ENCODE results near the gene RBMS3. TPM values are rescaled to one million over a fixed set of nuclear protein-coding genes. Genes with fewer than 3 reads are reported as not detected.

Gene RBMS3
- total RNA-seq, 4 donors from 2014 or later, result 3.8 to 18.7 (median 14.6) TPM

- Histone ChIP-seq H3K4me1 (no peaks in the 10 kb centered on the region), H3K27me3 (no peaks in the 10 kb centered on the region), H3K36me3 (no peaks in the 10 kb centered on the region), H3K27ac (no peak overlapping the region), H3K9me3 (no peaks in the 10 kb centered on the region), H3K4me3 (no peak overlapping the region)
- DNase-seq, result no peak
- WGBS, 2 donors (ENCODE audit: low coverage in 1 of 2), result 56 to 60% methylated on average over 1 of the region's 1 CpG
- intact Hi-C loops (cut with DNase I; ENCODE audit: low total_unique reads), result no loop called here
- no peak for TF ChIP-seq POLR2A (IDR thresholded peaks at IDR 0.05)
- TF ChIP-seq POLR2AphosphoS5 (IDR thresholded peaks at IDR 0.05), result no peak
- no peak for TF ChIP-seq CTCF (IDR thresholded peaks at IDR 0.05)
- TF ChIP-seq EP300 (IDR thresholded peaks at IDR 0.05; ENCODE audit: low read depth), result no peak
- in situ Hi-C loops (cut with MboI; ENCODE audit: low pct_ligation_motif_present in 1 of 4, low pct_unique_long_range_greater_than_20kb in 1 of 4, low sequenced_read_pairs in 3 of 4), result no loop called here
These were observed 450.2 kb downstream of the RBMS3 start for GRCh38 chr3:29731050-29731449.

- Histone ChIP-seq H3K27me3 (no peaks in the 10 kb centered on the region), H3K9me3 (no peaks in the 10 kb centered on the region), H3K36me3 (no peaks in the 10 kb centered on the region), H3K4me1 (no peaks in the 10 kb centered on the region), H3K27ac (no peak overlapping the region), H3K4me3 (no peak overlapping the region)
- intact Hi-C loops (cut with DNase I; ENCODE audit: low total_unique reads), result no loop called here
- no peak for DNase-seq
- no peak for TF ChIP-seq EP300 (IDR thresholded peaks at IDR 0.05; ENCODE audit: low read depth)
- 82 to 86% methylated on average over 1 of the region's 1 CpG for WGBS, 2 donors (ENCODE audit: low coverage in 1 of 2)
- in situ Hi-C loops (cut with MboI; ENCODE audit: low pct_ligation_motif_present in 1 of 4, low pct_unique_long_range_greater_than_20kb in 1 of 4, low sequenced_read_pairs in 3 of 4), result no loop called here
These were observed 460.4 kb downstream of the RBMS3 start for GRCh38 chr3:29741231-29741630.

- no peaks in the 10 kb centered on the region for H3K27me3 ChIP-seq
- H3K4me1 ChIP-seq, result no peaks in the 10 kb centered on the region
- no peak overlapping the region for H3K27ac ChIP-seq
- H3K36me3 ChIP-seq, result no peaks in the 10 kb centered on the region
- no peak for TF ChIP-seq POLR2A (IDR thresholded peaks at IDR 0.05)
- TF ChIP-seq POLR2AphosphoS5 (IDR thresholded peaks at IDR 0.05), result no peak
- no peak for TF ChIP-seq CTCF (IDR thresholded peaks at IDR 0.05)
- WGBS, 2 donors (ENCODE audit: low coverage in 1 of 2), result 73 to 79% methylated on average over 4 of the region's 4 CpGs
- intact Hi-C loops (cut with DNase I; ENCODE audit: low total_unique reads), result no loop called here
- H3K9me3 ChIP-seq, result no peaks in the 10 kb centered on the region
- in situ Hi-C loops (cut with MboI; ENCODE audit: low pct_ligation_motif_present in 1 of 4, low pct_unique_long_range_greater_than_20kb in 1 of 4, low sequenced_read_pairs in 3 of 4), result no loop called here
- no peak overlapping the region for H3K4me3 ChIP-seq
- no peak for DNase-seq
These were observed 464.5 kb downstream of the RBMS3 start for GRCh38 chr3:29745232-29745870.

GRCh38 chr3:29746163-29746760 lies 465.4 kb downstream of the RBMS3 start:
- Histone ChIP-seq H3K4me1 (no peaks in the 10 kb centered on the region), H3K36me3 (no peaks in the 10 kb centered on the region), H3K4me3 (no peak overlapping the region), H3K27me3 (no peaks in the 10 kb centered on the region), H3K9me3 (no peaks in the 10 kb centered on the region), H3K27ac (no peak overlapping the region)
- 35 to 55% methylated on average over 2 of the region's 2 CpGs for WGBS, 2 donors (ENCODE audit: low coverage in 1 of 2)
- intact Hi-C loops (cut with DNase I; ENCODE audit: low total_unique reads) (no loop called here), in situ Hi-C loops (cut with MboI; ENCODE audit: low pct_ligation_motif_present in 1 of 4, low pct_unique_long_range_greater_than_20kb in 1 of 4, low sequenced_read_pairs in 3 of 4) (no loop called here)
- TF ChIP-seq POLR2A (IDR thresholded peaks at IDR 0.05) (no peak), EP300 (IDR thresholded peaks at IDR 0.05; ENCODE audit: low read depth) (no peak), CTCF (IDR thresholded peaks at IDR 0.05) (no peak), POLR2AphosphoS5 (IDR thresholded peaks at IDR 0.05) (no peak)
- no peak for DNase-seq

- intact Hi-C loops (cut with DNase I; ENCODE audit: low total_unique reads) (no loop called here), in situ Hi-C loops (cut with MboI; ENCODE audit: low pct_ligation_motif_present in 1 of 4, low pct_unique_long_range_greater_than_20kb in 1 of 4, low sequenced_read_pairs in 3 of 4) (no loop called here)
- DNase-seq, result no peak
- Histone ChIP-seq H3K4me1 (no peaks in the 10 kb centered on the region), H3K4me3 (no peak overlapping the region), H3K9me3 (no peaks in the 10 kb centered on the region), H3K36me3 (no peaks in the 10 kb centered on the region), H3K27ac (no peak overlapping the region), H3K27me3 (no peaks in the 10 kb centered on the region)
- TF ChIP-seq POLR2AphosphoS5 (IDR thresholded peaks at IDR 0.05) (no peak), POLR2A (IDR thresholded peaks at IDR 0.05) (no peak), CTCF (IDR thresholded peaks at IDR 0.05) (no peak), EP300 (IDR thresholded peaks at IDR 0.05; ENCODE audit: low read depth) (no peak)
These were observed 467.1 kb downstream of the RBMS3 start for GRCh38 chr3:29747991-29748390.
